ENCODE results near the gene TMEM88. TPM values are rescaled to one million over a fixed set of nuclear protein-coding genes. Genes with fewer than 3 reads are reported as not detected.

The TMEM88 gene
- total RNA-seq, 2 donors from 2014 or later = 5.2 to 5.3 TPM

GRCh38 chr17:7849751-7850504 is 4.9 kb upstream of the TMEM88 start:
- Mint-ChIP-seq H3K9me3 (no peaks in the 10 kb centered on the region), H3K4me3 (peak overlapping the region; percentile 57 to 72), H3K27ac (no peak overlapping the region), H3K27me3 (ENCODE audit: low read depth) (no peaks in the 10 kb centered on the region), H3K4me1 (ENCODE audit: low read depth) (peaks cover 54% of the 10 kb centered on the region), H3K36me3 (ENCODE audit: insufficient read depth in 2 of 2) (peaks cover 0 to 17% of the 10 kb centered on the region in 2 donors)
- DNase-seq (no peak), ATAC-seq (replicated peaks in 1 of 2) (no peak)

- peaks cover 2 to 19% of the 10 kb centered on the region in 2 donors for H3K36me3 Mint-ChIP-seq (ENCODE audit: insufficient read depth in 2 of 2)
- no peaks in the 10 kb centered on the region for H3K9me3 Mint-ChIP-seq
- peak overlapping the region; percentile 72 to 75 for H3K4me3 Mint-ChIP-seq
- DNase-seq = no peak
- H3K27ac Mint-ChIP-seq = no peak overlapping the region
- H3K27me3 Mint-ChIP-seq (ENCODE audit: low read depth) = no peaks in the 10 kb centered on the region
- peaks cover 45% of the 10 kb centered on the region for H3K4me1 Mint-ChIP-seq (ENCODE audit: low read depth)
- ATAC-seq (replicated peaks in 1 of 2) = peak; percentile 8
Observed at GRCh38 chr17:7850701-7851437, 4.0 kb upstream of the TMEM88 start.

- DNase-seq (peak; percentile 94 to 95), ATAC-seq (replicated peaks in 1 of 2) (peak; percentile 91 to 92)
- Mint-ChIP-seq H3K4me1 (ENCODE audit: low read depth) (peaks cover 37% of the 10 kb centered on the region), H3K36me3 (ENCODE audit: insufficient read depth in 2 of 2) (peaks cover 2 to 18% of the 10 kb centered on the region in 2 donors), H3K9me3 (no peaks in the 10 kb centered on the region), H3K27ac (no peak overlapping the region), H3K27me3 (ENCODE audit: low read depth) (no peaks in the 10 kb centered on the region), H3K4me3 (peak overlapping the region; percentile 72 to 75)
Observed at GRCh38 chr17:7851438-7852261, 3.2 kb upstream of the TMEM88 start.

GRCh38 chr17:7852262-7852670 is 2.6 kb upstream of the TMEM88 start:
- Mint-ChIP-seq H3K27ac (no peak overlapping the region), H3K4me3 (peak overlapping the region in 1 of 2 donors; percentile 5), H3K27me3 (ENCODE audit: low read depth) (no peaks in the 10 kb centered on the region), H3K4me1 (ENCODE audit: low read depth) (peaks cover 32% of the 10 kb centered on the region), H3K36me3 (ENCODE audit: insufficient read depth in 2 of 2) (peaks cover 2 to 15% of the 10 kb centered on the region in 2 donors), H3K9me3 (no peaks in the 10 kb centered on the region)
- ATAC-seq (replicated peaks in 1 of 2) (no peak), DNase-seq (no peak)

GRCh38 chr17:7852919-7853690 is 1.8 kb upstream of the TMEM88 start:
- no peak for ATAC-seq (replicated peaks in 1 of 2)
- no peak overlapping the region for H3K27ac Mint-ChIP-seq
- DNase-seq = no peak
- no peak overlapping the region for H3K4me3 Mint-ChIP-seq
- H3K4me1 Mint-ChIP-seq (ENCODE audit: low read depth) = peaks cover 32% of the 10 kb centered on the region
- peaks cover 2 to 13% of the 10 kb centered on the region in 2 donors for H3K36me3 Mint-ChIP-seq (ENCODE audit: insufficient read depth in 2 of 2)
- H3K27me3 Mint-ChIP-seq (ENCODE audit: low read depth) = no peaks in the 10 kb centered on the region
- H3K9me3 Mint-ChIP-seq = no peaks in the 10 kb centered on the region

GRCh38 chr17:7853691-7854038 is 1.2 kb upstream of the TMEM88 start:
- Mint-ChIP-seq H3K36me3 (ENCODE audit: insufficient read depth in 2 of 2) (peaks cover 2 to 11% of the 10 kb centered on the region in 2 donors), H3K27me3 (ENCODE audit: low read depth) (no peaks in the 10 kb centered on the region), H3K4me1 (ENCODE audit: low read depth) (peaks cover 32% of the 10 kb centered on the region), H3K9me3 (no peaks in the 10 kb centered on the region), H3K27ac (peak overlapping the region; percentile 76), H3K4me3 (peak overlapping the region; percentile 31 to 33)
- ATAC-seq (replicated peaks in 1 of 2) (no peak), DNase-seq (no peak)

- no peaks in the 10 kb centered on the region for H3K27me3 Mint-ChIP-seq (ENCODE audit: low read depth)
- ATAC-seq (replicated peaks in 1 of 2) (no peak), DNase-seq (no peak)
- peaks cover 32% of the 10 kb centered on the region for H3K4me1 Mint-ChIP-seq (ENCODE audit: low read depth)
- peak overlapping the region in 1 of 2 donors; percentile 31 for H3K4me3 Mint-ChIP-seq
- peak overlapping the region; percentile 76 for H3K27ac Mint-ChIP-seq
- H3K9me3 Mint-ChIP-seq = no peaks in the 10 kb centered on the region
- H3K36me3 Mint-ChIP-seq (ENCODE audit: insufficient read depth in 2 of 2) = peaks cover 2 to 11% of the 10 kb centered on the region in 2 donors
Observed at GRCh38 chr17:7854078-7854777, 638 bp upstream of the TMEM88 start.

GRCh38 chr17:7855660-7856010 is 769 bp downstream of the TMEM88 start:
- Mint-ChIP-seq H3K9me3 (no peaks in the 10 kb centered on the region), H3K36me3 (ENCODE audit: insufficient read depth in 2 of 2) (peaks cover 2 to 11% of the 10 kb centered on the region in 2 donors), H3K27me3 (ENCODE audit: low read depth) (no peaks in the 10 kb centered on the region), H3K27ac (no peak overlapping the region), H3K4me1 (ENCODE audit: low read depth) (peaks cover 19% of the 10 kb centered on the region), H3K4me3 (no peak overlapping the region)
- DNase-seq = no peak
- ATAC-seq (replicated peaks in 1 of 2) = no peak

GRCh38 chr17:7856011-7856810 is 1.3 kb downstream of the TMEM88 start:
- Mint-ChIP-seq H3K4me3 (no peak overlapping the region), H3K27ac (no peak overlapping the region)
- DNase-seq = no peak

GRCh38 chr17:7856811-7857712 is 2.2 kb downstream of the TMEM88 start, which contains the start of gene NAA38:
NAA38 (minus strand) TSS chr17:7857559; CDS start chr17:7857463, 96 bp downstream.
- DNase-seq (peak; percentile 92 to 97), ATAC-seq (replicated peaks in 1 of 2) (peak; percentile 89 to 90)
- Mint-ChIP-seq H3K27ac (no peak within 1 kb of the TSS), H3K36me3 (ENCODE audit: insufficient read depth in 2 of 2) (peaks cover 2 to 8% of the 10 kb centered on the region in 2 donors), H3K9me3 (no peaks in the 10 kb centered on the region), H3K4me1 (ENCODE audit: low read depth) (peaks cover 5% of the 10 kb centered on the region), H3K4me3 (no peak within 1 kb of the TSS), H3K27me3 (ENCODE audit: low read depth) (no peaks in the 10 kb centered on the region)

More at GRCh38 chr17:7856011-7856810, 1.3 kb downstream of the TMEM88 start:
- Mint-ChIP-seq H3K9me3 (no peaks in the 10 kb centered on the region), H3K36me3 (ENCODE audit: insufficient read depth in 2 of 2) (peaks cover 2 to 8% of the 10 kb centered on the region in 2 donors), H3K27me3 (ENCODE audit: low read depth) (no peaks in the 10 kb centered on the region), H3K4me1 (ENCODE audit: low read depth) (peaks cover 13% of the 10 kb centered on the region)
- no peak for ATAC-seq (replicated peaks in 1 of 2)
